NCI-H1930 (cell line): ENCODE results near the gene CABLES2.
A peak's percentile ranks its signal among the peaks of the same experiment; 100 is the strongest.

Source experiments
- DNase-seq, 2 experiments: peaks; one replicate each; lab custom pipeline; 2025; lab: John Stamatoyannopoulos, UW

Gene CABLES2

DNA sequence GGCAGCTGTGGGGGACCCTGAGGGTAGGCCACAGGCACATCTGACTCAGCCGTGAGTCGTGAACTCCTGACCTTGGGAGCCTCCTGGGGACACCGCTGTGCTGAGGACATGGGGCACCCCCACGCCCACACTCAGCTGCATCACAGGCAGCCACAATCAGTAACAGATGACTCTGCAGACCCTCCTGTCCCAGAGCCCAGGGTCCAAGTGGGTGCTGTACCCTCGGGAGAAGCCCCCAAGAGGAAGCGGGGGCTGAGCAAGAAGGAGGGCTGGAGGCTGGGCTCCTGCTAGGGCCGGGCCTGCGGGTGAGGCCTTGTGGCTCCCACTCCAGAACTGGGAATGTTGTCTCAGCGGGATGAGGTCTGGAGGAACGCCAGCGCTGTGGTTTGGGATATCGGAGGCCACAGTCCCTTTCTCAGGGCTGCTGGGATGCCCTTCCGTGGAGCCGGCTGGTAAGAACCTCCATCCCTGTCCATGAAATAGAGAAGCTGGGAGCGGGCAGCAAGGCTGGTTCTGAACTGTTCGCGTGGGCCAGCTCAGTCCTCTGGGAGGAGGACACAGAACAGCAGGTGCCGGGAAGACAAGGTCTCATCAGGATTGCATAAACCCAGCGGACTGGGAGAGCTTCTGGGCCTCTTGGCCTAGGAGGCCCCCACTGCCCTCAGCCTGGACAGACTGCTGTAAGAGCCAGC is 36.8 kb downstream of the CABLES2 start:
- no peak for DNase-seq

GRCh38 chr20:62369815-62370114 is 37.3 kb downstream of the CABLES2 start:
- no peak for DNase-seq

GRCh38 chr20:62368976-62369814 is 37.9 kb downstream of the CABLES2 start:
- no peak for DNase-seq

DNA sequence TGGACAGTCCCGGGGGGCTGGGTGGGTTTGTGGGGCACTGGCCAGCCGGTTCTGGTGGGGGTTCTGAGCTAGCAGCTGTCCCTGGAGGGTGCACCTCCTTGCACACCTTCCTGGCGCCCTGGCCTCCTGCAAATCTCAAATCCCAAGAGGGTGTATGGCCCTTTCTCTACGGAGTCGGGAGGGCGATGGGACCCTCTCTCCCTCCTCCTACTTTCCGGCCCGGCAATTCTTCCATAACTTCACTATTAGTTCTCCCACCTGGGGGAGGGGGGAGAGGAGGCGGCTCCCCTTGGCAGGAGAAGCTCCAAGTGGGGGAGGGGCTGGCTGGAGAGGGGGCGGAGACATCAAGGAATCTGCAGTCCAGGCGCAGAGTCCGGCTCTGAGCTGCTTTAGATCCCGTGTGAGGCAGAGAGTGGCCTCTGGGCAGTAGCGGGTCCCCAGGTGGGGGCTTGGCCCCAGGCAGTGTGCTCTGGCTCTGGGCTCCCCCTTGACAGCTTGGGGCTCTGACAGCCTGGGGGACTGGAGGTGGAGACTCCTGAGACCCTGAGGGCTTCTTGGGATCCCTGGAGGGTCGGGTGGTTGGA is 38.6 kb downstream of the CABLES2 start:
- no peak for DNase-seq

- no peak for DNase-seq
These were observed 39.3 kb downstream of the CABLES2 start for GRCh38 chr20:62367633-62368391.

DNA sequence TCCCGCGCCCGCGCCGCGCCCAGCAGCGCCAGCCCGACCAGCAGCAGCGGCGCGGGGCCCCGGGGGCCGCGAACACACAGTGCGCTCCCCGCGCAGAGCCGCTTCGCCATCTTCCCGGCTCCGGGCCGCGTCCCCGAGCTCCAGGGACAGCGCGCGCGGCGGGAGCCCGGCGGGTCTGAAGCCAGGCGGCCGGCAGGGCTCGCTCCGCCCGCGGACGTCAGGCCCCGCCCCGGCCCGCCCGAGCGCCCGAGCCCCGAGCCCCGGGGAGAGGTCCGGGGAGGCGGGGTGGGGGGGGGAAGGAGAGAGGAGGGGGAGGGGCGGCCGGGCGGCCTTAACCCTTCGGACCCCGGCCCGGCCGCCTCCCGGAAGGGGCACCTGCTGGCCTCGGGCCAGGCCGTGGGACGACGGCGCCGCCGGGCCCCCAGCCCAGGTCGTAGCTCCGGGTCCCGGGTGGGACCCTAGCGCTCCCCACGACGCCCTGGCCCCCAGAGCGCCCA is 39.9 kb downstream of the CABLES2 start, which contains the start of gene LAMA5:
Gene LAMA5 (minus strand): TSS at position 177 of the 497 bp plus-strand sequence. CDS start 67 bp downstream, at position 110.
- DNase-seq = peak in 1 of 2 experiments; percentile 37

- peak; percentile 31 to 38 for DNase-seq
These were observed 40.5 kb downstream of the CABLES2 start for GRCh38 chr20:62366370-62367135.

GRCh38 chr20:62365814-62366369 is 41.2 kb downstream of the CABLES2 start:
- no peak for DNase-seq

DNA sequence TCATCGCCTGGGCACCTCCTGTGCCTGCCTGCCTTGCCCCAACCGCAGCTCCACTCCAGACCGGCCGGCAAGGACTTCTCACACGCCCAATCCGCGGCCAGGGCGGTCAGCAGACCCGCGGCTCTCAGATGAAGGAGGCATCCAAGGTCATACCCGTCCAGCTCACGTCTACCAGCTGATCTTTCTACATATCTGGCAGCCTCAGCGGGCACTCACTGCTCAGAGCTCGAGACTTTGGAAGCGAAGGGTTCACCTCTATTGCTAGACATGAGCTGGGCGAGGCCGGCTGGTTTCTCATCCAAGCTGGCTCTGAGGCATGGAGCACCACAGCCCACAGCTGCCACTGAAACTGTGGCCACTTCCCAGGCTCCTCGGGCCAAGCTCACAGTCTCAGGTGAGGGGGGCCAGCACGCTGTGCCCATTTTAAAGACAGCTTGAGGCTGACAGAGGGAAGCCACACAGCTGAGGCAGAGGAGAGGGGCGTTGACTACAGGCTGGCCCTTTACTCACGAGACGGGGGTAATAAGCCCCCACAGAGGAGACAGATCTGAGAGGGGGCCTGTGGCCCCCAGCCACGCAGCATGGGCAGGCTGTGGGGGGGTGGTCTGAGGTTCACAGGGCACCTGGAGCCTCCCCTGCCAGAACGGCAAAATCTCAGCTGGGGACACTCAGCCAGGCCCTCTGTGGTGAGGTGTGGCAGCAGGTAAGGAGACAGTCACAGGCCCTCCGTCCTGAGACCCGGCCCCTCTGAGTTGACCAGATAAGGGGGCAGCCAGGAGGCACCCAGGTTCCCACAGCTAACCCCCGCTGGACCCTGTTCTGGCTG is 42.0 kb downstream of the CABLES2 start:
- DNase-seq = no peak

DNA sequence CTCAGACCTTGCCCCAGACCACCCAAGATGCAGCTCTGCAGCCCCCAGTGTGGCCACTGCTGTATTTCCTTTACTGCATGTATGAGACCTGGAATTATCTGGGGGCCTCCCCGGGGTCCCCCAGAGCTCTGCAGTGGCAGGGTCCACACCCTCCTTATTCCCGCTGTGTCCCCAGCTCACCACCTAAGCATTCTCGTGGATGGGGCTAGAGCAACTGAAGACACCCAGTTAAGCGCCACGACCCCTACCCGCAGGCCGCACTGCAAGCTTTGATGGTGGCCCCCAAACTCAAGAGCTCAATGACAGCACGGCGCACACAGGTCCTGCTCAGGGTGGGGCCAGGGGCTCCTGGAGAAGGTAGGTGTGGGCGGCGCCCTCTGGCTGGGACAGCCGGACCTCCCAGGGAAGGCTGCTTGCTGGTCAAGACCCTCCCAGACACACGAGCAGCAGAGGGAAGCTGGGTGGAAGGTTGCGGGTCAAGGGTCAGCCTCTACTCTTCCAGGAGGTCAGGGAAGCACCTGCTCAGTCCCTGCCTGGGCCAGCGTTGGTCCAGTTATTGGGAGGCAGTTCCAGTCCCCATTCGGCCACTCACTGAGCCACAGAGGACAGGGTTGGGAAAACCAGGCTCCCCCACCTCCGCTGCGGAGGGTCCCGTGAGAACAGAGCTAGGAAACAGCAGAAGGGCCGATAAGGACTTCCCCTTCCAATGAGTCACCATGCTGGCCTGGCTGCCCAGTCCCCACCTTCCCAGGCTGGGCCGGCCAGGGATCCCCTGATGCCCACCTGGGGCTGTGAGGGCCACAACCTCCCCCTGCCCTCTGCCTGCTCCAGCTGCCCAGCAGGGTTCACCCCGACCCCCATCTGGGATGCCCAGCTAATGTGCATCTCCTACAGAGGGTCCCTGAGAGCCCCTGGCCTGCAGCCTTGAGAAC is 42.9 kb downstream of the CABLES2 start:
- DNase-seq = no peak

DNA sequence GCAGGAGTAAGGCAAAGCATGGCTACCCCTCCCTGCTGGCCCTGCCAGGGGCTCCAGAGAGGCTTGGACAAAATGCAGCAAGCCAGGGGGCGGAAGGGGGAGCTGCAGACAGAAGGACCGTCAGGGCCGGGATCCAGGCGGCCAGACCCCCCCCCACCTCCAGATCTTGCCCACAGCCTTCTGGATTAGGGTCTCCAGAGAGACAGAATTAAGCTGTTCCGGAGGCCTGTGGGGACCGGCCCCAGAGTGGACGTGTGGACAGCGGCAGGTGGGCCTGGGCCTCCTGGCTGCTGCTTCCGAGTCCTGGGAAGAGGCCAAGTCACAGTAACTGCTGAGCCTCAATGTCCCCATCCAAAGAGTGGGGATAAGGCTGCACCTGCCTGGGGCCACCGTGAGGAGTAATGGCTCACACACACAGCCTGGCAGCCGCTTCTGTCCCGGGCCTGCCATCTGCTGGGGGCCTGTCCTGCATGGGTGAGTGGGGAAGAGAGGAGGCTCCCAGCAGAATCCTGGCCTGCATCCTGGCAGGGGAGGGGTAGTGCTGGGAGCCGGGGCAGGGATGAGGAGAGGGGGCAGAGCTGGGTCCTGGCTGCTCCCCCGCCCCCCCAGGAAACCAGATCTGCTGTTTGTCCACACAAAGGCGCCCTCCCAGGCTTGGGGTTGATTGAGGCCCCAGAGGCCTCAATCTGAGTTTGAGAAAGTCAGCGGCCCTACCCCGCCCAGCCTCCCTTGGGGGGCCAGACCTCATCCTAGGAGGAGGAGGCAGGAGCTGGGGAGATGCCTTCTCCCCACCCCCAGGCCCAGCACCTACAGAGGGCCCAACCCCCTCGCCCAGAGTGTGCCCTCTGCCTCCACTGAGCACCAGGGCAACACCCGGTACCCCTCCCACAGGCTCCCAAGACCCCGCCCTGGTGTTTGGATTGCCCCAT is 43.8 kb downstream of the CABLES2 start:
- DNase-seq = no peak

- DNase-seq = no peak
These were observed 44.5 kb downstream of the CABLES2 start for GRCh38 chr20:62362590-62362940.

- no peak for DNase-seq
These were observed 45.1 kb downstream of the CABLES2 start for GRCh38 chr20:62361799-62362589.

DNA sequence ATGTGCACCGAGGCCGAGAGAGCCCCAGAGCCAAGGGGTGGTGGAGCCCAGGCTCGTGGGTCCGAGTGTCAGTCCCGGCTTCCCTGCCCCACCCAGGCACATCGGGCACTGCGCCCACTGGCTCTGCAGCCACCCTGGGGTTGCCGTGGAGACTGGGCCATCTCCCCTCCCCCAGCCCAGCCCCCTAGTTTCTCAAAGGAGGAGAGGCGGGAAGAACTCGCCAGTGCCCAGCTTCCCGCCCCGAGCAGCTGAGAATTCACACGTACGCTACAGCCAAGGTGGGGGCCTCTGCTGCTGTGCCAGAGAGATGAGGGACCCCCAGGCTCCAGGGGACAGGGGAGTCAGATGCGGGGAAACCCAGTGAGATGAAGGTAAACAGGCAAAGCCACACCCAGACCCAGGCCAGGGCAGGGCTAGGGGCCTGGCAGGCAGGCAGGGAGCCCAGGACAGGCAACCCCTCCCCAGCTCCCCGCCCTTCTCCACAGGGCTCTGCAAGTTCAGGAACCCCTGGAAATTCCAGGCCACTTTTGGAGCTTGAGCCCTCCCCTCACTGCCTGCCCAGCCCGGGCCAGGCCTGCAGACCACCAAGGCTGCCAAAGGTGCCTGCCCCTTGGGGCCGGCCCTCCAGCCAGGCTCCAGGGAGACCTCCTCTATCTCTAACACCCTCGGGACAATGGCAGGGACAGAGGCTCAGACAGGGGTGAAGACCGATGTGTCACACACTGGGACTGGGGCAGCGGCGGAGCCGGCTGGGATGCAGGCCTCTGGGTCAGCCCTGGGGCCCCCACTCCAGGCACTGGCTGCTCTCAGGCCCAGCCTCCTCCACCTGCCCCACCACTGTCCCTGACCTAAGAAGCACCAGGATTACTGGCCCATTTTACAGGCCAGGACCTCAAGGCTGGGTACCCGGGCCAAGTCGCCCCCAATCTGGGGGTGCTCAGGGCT is 46.0 kb downstream of the CABLES2 start:
- no peak for DNase-seq

DNA sequence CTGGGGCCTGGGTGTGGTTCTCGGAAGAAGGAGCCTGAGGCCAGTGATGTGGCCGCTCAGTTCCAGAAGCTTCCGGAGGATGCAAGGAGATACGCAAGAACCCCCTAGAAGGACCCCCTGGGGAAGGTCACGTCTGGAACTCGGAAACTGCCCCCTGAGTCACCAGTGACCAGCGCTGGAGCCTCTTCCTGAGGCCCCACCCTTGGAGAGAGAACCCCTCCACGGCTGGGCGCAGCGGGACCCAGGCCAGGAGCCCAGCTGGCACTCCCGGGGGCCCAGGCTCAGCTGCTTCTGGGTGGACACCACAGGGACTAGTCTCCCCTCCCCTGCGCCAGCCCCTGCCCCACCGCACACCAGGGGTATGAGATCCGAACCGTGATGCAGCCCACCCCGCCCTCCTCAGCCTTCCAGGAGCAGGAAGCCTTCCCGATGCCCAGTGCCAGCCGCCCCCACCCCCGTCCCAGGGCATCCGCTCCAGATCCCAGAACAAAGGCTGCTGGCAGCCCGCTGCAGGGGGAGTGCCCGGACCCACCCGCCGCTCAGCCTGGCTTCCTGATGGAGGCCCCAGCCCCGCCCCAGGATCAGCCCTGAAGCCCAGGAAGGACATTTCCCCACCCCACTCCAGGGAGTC is 47.5 kb downstream of the CABLES2 start:
- DNase-seq = no peak
